8988T (cell line): ENCODE data around the gene KANSL3.
A peak's percentile ranks its signal among the peaks of the same experiment; 100 is the strongest.
"Not testable (repeated sequence)": the region's sequence is repeated elsewhere in the genome, so short reads cannot be mapped to it uniquely, and the experiment has no call there.

Source experiments
- DNase-seq: peaks from one replicate; pipeline ENCODE4 v3.0.0; 2011

Gene KANSL3

GRCh38 chr2:96556441-96557330 is 81.4 kb downstream of the KANSL3 start:
- peak; percentile 77 for DNase-seq

DNA sequence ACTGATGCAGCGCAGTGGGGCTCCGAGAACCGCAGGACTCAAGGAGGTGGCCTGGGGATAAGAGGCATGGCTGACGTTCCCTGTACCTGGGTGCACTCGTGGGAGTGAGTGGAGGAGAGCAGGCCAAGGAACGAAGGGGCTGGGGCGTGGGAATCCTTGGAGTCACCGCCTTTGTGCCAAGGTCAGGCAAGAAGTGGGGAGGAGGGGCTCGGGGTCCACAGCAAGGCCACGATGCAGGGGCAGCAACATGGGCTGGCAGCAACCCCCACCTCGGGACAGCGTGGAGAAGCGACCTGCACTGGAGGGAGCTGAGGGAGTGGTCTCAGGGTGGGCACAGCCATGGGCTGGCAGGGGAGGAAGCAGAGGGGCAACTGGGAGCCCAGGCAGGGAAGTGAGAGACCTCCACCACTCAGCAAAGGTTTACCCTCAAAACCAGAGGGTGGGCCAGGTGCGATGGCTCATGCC is 82.9 kb downstream of the KANSL3 start:
- no peak for DNase-seq

DNA sequence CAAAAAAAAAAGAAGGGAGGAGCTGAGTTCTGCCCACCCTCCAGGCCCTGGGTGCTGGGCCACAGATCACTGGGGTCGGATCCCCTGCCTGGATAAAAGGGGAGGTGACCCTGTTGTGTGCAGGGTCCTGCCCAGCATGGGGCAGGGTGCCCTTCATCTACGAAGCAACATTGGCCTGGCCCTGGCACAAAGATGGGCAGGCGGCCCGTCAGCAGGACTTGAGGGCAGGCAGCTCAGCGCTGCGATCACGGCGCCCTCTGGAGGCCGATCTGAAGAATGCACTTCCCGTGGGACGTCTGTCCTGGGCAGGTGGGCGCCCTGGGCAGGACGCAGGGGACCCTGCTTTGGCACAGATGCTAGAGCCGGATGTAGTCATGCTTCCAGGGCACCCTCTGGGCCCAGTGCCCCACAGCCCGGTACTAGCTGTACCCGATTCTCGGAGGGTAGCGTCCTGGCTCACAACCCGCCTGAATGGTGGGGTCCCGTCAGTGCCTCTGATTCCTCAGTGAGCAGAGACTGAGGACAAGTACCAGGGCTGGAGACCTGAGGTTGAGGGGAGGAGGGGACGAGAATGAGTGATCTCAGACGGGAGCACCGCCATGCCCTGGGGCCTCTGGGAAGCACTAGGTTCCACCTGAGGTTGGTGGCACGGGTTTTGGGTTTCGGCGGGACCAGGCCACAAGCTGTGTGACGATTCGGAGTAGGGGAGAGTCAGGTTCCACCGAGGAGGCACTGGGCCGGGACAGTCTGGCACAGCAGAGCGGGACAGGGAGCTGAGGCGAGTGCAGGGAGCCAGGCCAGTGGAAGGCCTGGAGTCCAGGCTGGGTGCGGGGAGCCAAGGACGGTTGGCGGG is 83.6 kb downstream of the KANSL3 start:
- DNase-seq: peak; percentile 71

DNA sequence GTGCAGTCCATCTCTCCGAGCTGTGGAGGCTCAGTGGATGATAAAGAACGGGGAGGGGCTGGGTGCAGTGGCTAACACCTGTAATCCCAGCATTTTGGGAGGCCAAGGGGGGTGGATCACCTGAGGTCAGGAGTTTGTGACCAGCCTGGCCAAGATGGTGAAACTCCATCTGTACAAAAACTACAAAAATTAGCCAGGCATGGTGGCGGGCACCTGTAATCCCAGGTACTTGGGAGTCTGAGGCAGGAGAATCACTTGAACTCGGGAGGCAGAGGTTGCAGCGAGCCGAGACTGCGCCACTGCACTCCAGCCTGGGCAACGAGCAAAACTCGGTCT is 84.2 kb downstream of the KANSL3 start:
- not testable (repeated sequence) for DNase-seq

GRCh38 chr2:96553176-96553956 is 84.7 kb downstream of the KANSL3 start:
- DNase-seq: no peak

DNA sequence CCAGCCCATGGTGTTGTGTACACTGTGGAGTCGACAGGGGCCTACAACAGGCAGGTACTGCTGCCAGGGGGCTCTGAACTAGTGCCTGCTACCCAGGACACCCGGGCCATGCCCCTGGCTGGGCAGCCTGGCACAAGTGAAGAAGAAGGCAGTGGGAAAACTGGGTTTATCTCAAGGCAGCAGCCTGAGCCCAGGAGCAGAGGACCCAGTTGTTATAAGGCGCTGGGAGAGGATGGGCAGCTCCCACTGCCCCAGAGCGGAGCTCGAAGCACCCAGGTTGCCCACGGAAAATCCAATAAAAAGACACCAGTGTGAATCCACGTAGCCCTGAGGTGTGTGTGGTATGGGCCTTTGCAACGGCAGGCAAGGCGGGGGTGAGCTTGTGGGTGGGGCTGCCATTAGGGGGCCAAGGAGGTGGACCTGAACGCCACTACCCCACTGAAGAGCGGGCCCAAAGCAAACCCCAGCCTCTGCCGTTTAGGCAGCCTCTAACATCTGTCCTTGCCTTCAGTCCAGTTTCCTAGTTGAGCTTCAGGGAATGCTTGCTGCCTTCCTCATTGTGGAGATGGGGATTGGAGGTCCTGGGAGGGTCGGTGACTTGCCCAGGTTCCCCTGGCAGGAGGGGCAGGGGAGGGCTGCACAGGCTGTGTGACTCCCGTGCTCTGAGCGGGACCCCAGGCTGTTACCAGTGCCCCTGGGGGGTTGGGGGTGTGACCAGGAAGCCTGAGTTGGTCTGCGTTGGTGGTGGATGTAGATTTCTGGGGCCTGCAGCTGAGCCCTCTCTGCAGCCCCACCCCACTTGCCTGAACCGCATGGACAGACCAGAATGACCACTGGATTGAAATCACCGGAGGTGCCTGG is 85.6 kb downstream of the KANSL3 start:
- DNase-seq: no peak

GRCh38 chr2:96551605-96552314 is 86.4 kb downstream of the KANSL3 start:
- DNase-seq: no peak

DNA sequence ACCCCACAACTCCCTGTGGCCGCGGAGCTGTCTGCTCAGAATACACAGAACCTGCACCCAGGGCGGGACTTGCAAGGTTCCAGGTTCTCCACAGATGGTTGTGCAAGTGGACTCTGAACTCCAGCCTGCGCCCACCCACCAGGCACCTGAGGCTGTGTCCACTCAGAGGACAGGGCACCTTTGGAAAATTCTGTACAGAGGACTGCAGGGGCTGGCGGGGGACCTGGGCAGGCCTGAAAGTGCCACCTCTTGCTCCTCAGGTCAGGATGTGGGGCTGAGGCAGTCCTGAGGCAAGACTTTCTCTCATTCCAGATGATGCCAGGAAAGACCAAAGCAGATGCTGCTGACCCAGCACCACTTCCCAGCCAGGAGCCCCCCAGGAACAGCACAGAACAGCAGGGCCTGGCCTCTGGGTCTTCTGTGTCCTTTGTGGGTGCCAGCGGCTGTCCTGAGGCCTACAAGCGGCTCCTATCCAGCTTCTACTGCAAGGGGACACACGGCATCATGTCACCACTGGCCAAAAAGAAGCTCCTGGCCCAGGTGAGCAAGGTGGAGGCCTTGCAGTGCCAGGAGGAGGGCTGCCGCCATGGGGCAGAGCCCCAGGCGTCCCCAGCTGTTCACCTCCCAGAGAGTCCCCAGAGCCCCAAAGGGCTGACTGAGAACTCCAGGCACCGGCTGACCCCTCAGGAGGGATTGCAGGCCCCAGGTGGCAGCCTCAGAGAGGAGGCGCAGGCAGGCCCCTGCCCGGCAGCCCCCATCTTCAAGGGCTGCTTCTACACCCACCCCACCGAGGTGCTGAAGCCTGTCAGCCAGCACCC is 87.1 kb downstream of the KANSL3 start:
- no peak for DNase-seq

GRCh38 chr2:96549967-96550786 is 87.9 kb downstream of the KANSL3 start:
- DNase-seq: peak; percentile 67

- no peak for DNase-seq
These were observed 88.7 kb downstream of the KANSL3 start for GRCh38 chr2:96549466-96549785.

DNA sequence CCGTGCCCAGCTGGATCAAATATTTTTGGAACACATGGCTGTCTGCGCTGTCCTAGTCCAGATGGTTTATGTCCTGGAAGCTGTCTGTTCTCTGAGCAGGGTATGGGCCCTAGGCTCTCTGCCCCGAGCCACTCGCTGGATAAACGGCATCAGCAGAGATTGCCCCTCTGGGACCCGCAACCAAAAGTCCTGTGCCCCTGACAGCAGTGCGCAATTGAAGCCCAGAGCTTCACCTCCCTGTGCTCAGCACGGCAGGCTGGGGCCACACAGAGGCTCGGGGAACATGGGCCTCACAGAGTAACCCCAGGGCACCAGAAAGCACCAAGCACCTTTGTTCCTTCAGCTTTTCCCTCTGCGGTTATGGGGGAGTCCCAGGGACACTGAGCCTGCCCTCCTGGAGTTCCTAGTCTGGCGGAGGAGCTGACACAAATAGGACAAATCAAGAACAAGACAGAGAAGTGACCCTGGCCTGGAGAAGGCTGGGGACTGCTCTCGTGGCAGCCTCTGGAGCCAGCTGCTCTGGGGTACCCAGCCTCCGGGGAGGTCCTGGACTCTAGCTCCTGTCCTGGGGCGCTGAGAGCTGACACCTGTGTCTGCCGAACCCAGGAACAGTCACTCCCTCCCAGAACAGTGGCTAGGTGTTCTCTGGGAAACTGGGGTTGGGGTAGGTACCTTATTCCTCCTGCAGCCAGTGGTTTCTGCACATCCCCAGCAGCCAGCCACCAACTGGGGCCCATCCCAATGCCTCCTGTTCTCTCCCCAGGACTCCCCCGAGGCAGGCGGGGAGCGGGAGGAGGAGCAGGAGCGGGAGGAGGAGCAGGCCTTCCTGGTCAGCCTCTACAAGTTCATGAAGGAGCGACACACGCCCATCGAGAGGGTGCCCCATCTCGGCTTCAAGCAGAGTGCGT is 89.3 kb downstream of the KANSL3 start:
- DNase-seq: no peak

GRCh38 chr2:96547731-96548171 is 90.4 kb downstream of the KANSL3 start:
- no peak for DNase-seq

DNA sequence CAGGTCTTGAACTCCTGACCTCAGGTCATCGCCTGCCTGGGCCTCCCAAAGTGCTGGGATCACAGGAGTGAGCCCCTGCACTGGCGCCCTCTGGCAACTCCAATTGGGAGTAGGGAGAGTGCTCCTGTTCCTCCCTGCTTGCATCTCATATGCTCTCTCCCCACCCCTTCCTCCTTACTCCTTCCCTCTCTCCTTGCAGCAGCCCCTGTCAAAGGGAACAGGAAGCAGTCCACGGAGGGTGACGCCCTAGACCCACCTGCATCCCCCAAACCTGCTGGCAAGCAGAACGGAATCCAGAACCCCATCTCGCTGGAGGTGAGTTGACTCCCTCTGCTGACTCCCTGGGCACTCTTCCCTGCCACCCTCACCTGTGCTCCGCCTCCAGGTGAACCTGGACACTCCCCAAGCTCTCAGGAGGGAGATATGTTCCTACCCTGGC is 90.9 kb downstream of the KANSL3 start:
- no peak for DNase-seq

GRCh38 chr2:96546797-96547196 is 91.3 kb downstream of the KANSL3 start:
- DNase-seq: no peak

DNA sequence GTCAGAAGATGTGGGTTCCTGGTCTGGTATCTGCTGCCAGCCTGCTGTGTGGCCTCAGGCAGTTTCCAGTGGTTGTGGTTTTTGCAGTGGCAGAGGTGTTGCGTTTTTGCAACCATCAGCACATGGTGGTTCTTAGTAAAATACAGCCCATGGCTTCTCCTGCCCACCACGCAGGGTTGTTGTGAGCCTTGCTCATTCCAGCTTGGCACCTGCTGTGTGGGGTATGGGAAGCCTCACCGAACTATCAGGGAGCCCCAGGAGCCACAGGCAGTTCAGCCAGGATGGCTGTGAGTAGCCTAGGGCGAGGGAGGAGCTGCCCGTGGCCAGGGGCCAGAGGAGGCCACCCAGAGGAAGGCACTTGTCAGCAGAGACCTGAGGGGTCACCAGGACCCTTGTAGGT is 91.8 kb downstream of the KANSL3 start:
- no peak for DNase-seq
